Heart left ventricle (tissue), 13 donors: ENCODE data around the gene SLC39A11.

Source experiments
- CTCF ChIP-seq, 12 donors: fragments of 200-600 bp; sonication (generic) in 4 of 12; IDR thresholded peaks; one replicate each; pipeline versions ENCODE4 v1.5.0 to v1.8.0; 2018 to 2022; ENCODE audit warnings: antibody characterized with exemption in 12 of 12, mild to moderate bottlenecking in 5 of 12
- POLR2A ChIP-seq, 2 donors: fragments of 450-650 bp; IDR thresholded peaks; one replicate each; pipeline ENCODE4 v1.6.1; 2017; ENCODE audit warnings: antibody characterized with exemption in 2 of 2, mild to moderate bottlenecking in 2 of 2, moderate library complexity in 2 of 2
- donor health status: ischemic (EF 13 %, LVEDD 7.1; RV severe dilation, severe dysfunction).
- donor health status: DM: no; HTN: yes; CAD: no.
- donor health status: DM: no; HTN: no; CAD: no.
- donor health status: ischemic (EF 25% LVEDD 6.9; RV normal size, moderate dysfunction).
- donor health status: ischemic (EF 25% LVEDD 5.7; RV mildly dilated, moderate dysfunction).
- donor health status: ischemic (EF 35%, LVEDD 5.7; RV mildly dilated, moderate dysfunction).
- donor health status: nonischemic (EF 11% LVEDD 7.7; RV severe dilation, severe dysfunction).
- donor health status: DM: yes; HTN: yes; CAD: no.
- donor health status: PGD.
- donor health status: ischemic (EF 29% LVEDD 5.4; RV normal size, mild dysfunction).
- donor health status: nonischemic (EF 23%, LVEDD 6.1; RV moderate dilation, normal function).

GRCh38 chr17:72616447-72616846, 476.0 kb downstream of the SLC39A11 start:
- TF ChIP-seq CTCF (IDR thresholded peaks at IDR 0.05) (no peak), POLR2A (IDR thresholded peaks at IDR 0.05) (no peak)
